Colonic mucosa (tissue), 4 donors: Measurements from ENCODE around the gene SPESP1. TPM values are rescaled to one million over a fixed set of nuclear protein-coding genes. Genes with fewer than 3 reads are reported as not detected.

ENCODE experiments used
- DNase-seq: peaks from one replicate; pipeline ENCODE4 v3.0.0-alpha.2; 2020
- H3K27ac ChIP-seq: fragments of 200-600 bp; one replicate; pipeline ENCODE4 v1.8.0; 2021
- H3K27me3 ChIP-seq: fragments of 200-600 bp; one replicate; pipeline ENCODE4 v1.8.0; 2021
- H3K36me3 ChIP-seq: fragments of 200-600 bp; one replicate; pipeline ENCODE4 v1.8.0; 2021
- H3K4me1 ChIP-seq: fragments of 200-600 bp; one replicate; pipeline ENCODE4 v1.8.0; 2021; ENCODE audit warnings: mild to moderate bottlenecking
- H3K4me3 ChIP-seq: fragments of 200-600 bp; one replicate; pipeline ENCODE4 v1.8.0; 2021
- H3K9ac ChIP-seq, 2 donors: one replicate each; pipeline ENCODE4 v1.7.0; 2013; ENCODE audit warnings: control low read depth in 2 of 2, low read depth in 2 of 2, low read length in 2 of 2
- H3K9me3 ChIP-seq: fragments of 200-600 bp; one replicate; pipeline ENCODE4 v1.8.0; 2021
- CTCF ChIP-seq: fragments of 200-600 bp; IDR thresholded peaks from one replicate; pipeline ENCODE4 v1.8.0; 2022; ENCODE audit warnings: antibody characterized with exemption, mild to moderate bottlenecking
- intact Hi-C: fragments of 100-400 bp; cut with DNase I; formaldehyde crosslinking; loops from one replicate; pipeline ENCODE4 v1.14.1; 2022
- total RNA-seq, 2 donors: library from RNA; stranded (reverse); fragmentation: NEBNext Ultra II Directional in 1 of 2; extraction: Animal tissue kit (Norgen Biotek cat#: 25700) in 1 of 2; gene quantifications; one replicate each; pipeline ENCODE4 v1.2.1, GENCODE V29; 2021
- donor health status: healthy.
- donor health status: DM: no; HTN: no; CAD: no.
- donor health status: DM: no; HTN: no; CAD: no.

The SPESP1 gene
- total RNA-seq, 2 donors from 2014 or later, result 4.2 to 5.9 TPM

- DNase-seq, result no peak
- Histone ChIP-seq H3K9me3 (no peaks in the 10 kb centered on the region), H3K27ac (no peak overlapping the region), H3K36me3 (no peaks in the 10 kb centered on the region), H3K9ac (no peak overlapping the region), H3K27me3 (no peaks in the 10 kb centered on the region), H3K4me3 (no peak overlapping the region), H3K4me1 (no peaks in the 10 kb centered on the region)
- intact Hi-C loops, result no loop called here
- TF ChIP-seq CTCF, result no peak
These were observed 56.0 kb downstream of the SPESP1 start for GRCh38 chr15:68986322-68986721.

GRCh38 chr15:68987120-68987519, 56.8 kb downstream of the SPESP1 start:
- H3K9ac ChIP-seq, result no peak overlapping the region
- H3K27ac ChIP-seq, result no peak overlapping the region
- TF ChIP-seq CTCF, result no peak
- H3K36me3 ChIP-seq, result no peaks in the 10 kb centered on the region
- no peaks in the 10 kb centered on the region for H3K27me3 ChIP-seq
- H3K9me3 ChIP-seq, result no peaks in the 10 kb centered on the region
- intact Hi-C loops, result no loop called here
- no peak for DNase-seq
- no peak overlapping the region for H3K4me3 ChIP-seq
- H3K4me1 ChIP-seq, result no peaks in the 10 kb centered on the region

GRCh38 chr15:68987676-68988075, 57.4 kb downstream of the SPESP1 start:
- TF ChIP-seq CTCF, result no peak
- Histone ChIP-seq H3K9me3 (no peaks in the 10 kb centered on the region), H3K27ac (no peak overlapping the region), H3K27me3 (no peaks in the 10 kb centered on the region), H3K36me3 (no peaks in the 10 kb centered on the region), H3K4me3 (no peak overlapping the region), H3K4me1 (no peaks in the 10 kb centered on the region), H3K9ac (no peak overlapping the region)
- intact Hi-C loops, result no loop called here
- no peak for DNase-seq

- intact Hi-C loops, result no loop called here
- Histone ChIP-seq H3K4me3 (no peak overlapping the region), H3K27ac (no peak overlapping the region), H3K9ac (no peak overlapping the region), H3K27me3 (no peaks in the 10 kb centered on the region), H3K4me1 (no peaks in the 10 kb centered on the region), H3K9me3 (no peaks in the 10 kb centered on the region), H3K36me3 (no peaks in the 10 kb centered on the region)
- TF ChIP-seq CTCF, result no peak
- DNase-seq, result no peak
These were observed 59.4 kb downstream of the SPESP1 start for GRCh38 chr15:68989541-68990230.

GRCh38 chr15:68990231-68990991, 60.1 kb downstream of the SPESP1 start:
- no peaks in the 10 kb centered on the region for H3K27me3 ChIP-seq
- H3K27ac ChIP-seq, result no peak overlapping the region

More at GRCh38 chr15:68990231-68990991, 60.1 kb downstream of the SPESP1 start:
- no peaks in the 10 kb centered on the region for H3K36me3 ChIP-seq
- H3K4me3 ChIP-seq, result no peak overlapping the region
- no peak for TF ChIP-seq CTCF
- no peak overlapping the region for H3K9ac ChIP-seq
- intact Hi-C loops, result no loop called here
- H3K9me3 ChIP-seq, result no peaks in the 10 kb centered on the region
- no peaks in the 10 kb centered on the region for H3K4me1 ChIP-seq
- DNase-seq, result no peak
